Skeletal muscle cell (primary cell): ENCODE measurements around the gene ITCH.
"Not testable (repeated sequence)": the region's sequence is repeated elsewhere in the genome, so short reads cannot be mapped to it uniquely, and the experiment has no call there.

Source experiments
- DNase-seq: peaks from one replicate; pipeline ENCODE4 v3.0.0-alpha.2; 2010; ENCODE audit warnings: low read depth
- H3K4me3 ChIP-seq: 2 replicates; pipeline ENCODE4 v1.5.1; 2011; ENCODE audit warnings: low read depth, mild to moderate bottlenecking, control low read depth, low read length, moderate library complexity

The ITCH gene

GRCh38 chr20:34363062-34363464 is at the start of gene ITCH:
Gene ITCH, plus strand, starts transcription at chr20:34363273. Its CDS starts 30,539 bp downstream, at chr20:34393812.
- peak; percentile 80 for DNase-seq
- H3K4me3 ChIP-seq = peak within 1 kb of the TSS; percentile 90

GRCh38 chr20:34315236-34315635 is 47.8 kb upstream of the ITCH start:
- no peak overlapping the region for H3K4me3 ChIP-seq
- no peak for DNase-seq

- DNase-seq = no peak
Observed at GRCh38 chr20:34316196-34316814, 46.8 kb upstream of the ITCH start.

GRCh38 chr20:34318609-34319443 is 44.2 kb upstream of the ITCH start:
- no peak for DNase-seq

More at GRCh38 chr20:34316196-34316814, 46.8 kb upstream of the ITCH start:
- no peak overlapping the region for H3K4me3 ChIP-seq

GRCh38 chr20:34320861-34321260 is 42.2 kb upstream of the ITCH start:
- no peak overlapping the region for H3K4me3 ChIP-seq
- DNase-seq = no peak

More at GRCh38 chr20:34318609-34319443, 44.2 kb upstream of the ITCH start:
- no peak overlapping the region for H3K4me3 ChIP-seq

GRCh38 chr20:34322267-34323105 is 40.6 kb upstream of the ITCH start:
- no peak for DNase-seq
- no peak overlapping the region for H3K4me3 ChIP-seq

GRCh38 chr20:34324541-34324940 is 38.5 kb upstream of the ITCH start:
- no peak overlapping the region for H3K4me3 ChIP-seq
- DNase-seq = no peak

GRCh38 chr20:34328207-34328606 is 34.9 kb upstream of the ITCH start:
- not testable (repeated sequence) for DNase-seq, H3K4me3 ChIP-seq

GRCh38 chr20:34328928-34329677 is 34.0 kb upstream of the ITCH start:
- no peak overlapping the region for H3K4me3 ChIP-seq
- no peak for DNase-seq

- not testable (repeated sequence) for H3K4me3 ChIP-seq, DNase-seq
Observed at GRCh38 chr20:34330861-34331544, 32.1 kb upstream of the ITCH start.

GRCh38 chr20:34331838-34332237 is 31.2 kb upstream of the ITCH start:
- no peak overlapping the region for H3K4me3 ChIP-seq

GRCh38 chr20:34332262-34332920 is 30.7 kb upstream of the ITCH start:
- DNase-seq = no peak
- no peak overlapping the region for H3K4me3 ChIP-seq

More at GRCh38 chr20:34331838-34332237, 31.2 kb upstream of the ITCH start:
- DNase-seq = no peak

- no peak overlapping the region for H3K4me3 ChIP-seq
- no peak for DNase-seq
Observed at GRCh38 chr20:34333786-34334185, 29.3 kb upstream of the ITCH start.

- no peak overlapping the region for H3K4me3 ChIP-seq
- no peak for DNase-seq
Observed at GRCh38 chr20:34334654-34335407, 28.2 kb upstream of the ITCH start.

GRCh38 chr20:34337544-34337943 is 25.5 kb upstream of the ITCH start:
- H3K4me3 ChIP-seq = no peak overlapping the region
- no peak for DNase-seq

GRCh38 chr20:34337982-34338726 is 24.9 kb upstream of the ITCH start:
- no peak for DNase-seq
- H3K4me3 ChIP-seq = no peak overlapping the region

- DNase-seq, H3K4me3 ChIP-seq: not testable (repeated sequence)
Observed at GRCh38 chr20:34340726-34341125, 22.3 kb upstream of the ITCH start.
